ENCODE measurements around the gene PIEZO1. TPM values are rescaled to one million over a fixed set of nuclear protein-coding genes. Genes with fewer than 3 reads are reported as not detected.
A peak's percentile ranks its signal among the peaks of the same experiment; 100 is the strongest.

The PIEZO1 gene
- total and polyA plus RNA-seq, 9 of the 15 experiments (the other 6 are each of a cell fraction or from before 2014, with no cell fraction given): 3.6 to 432 (median 131) TPM

GRCh38 chr16:88769617-88770460, 15.2 kb downstream of the PIEZO1 start:
- peaks cover 99% of the 10 kb centered on the region for H3K79me2 ChIP-seq (ENCODE audit: control insufficient read depth, insufficient read depth, low read length)
- peak overlapping the region; percentile 71 to 95 for H3K9ac ChIP-seq (ENCODE audit: insufficient read depth in 1 of 2, low read depth in 2 of 2, low read length in 2 of 2)
- ATAC-seq: peak; percentile 63
- H2AFZ ChIP-seq (ENCODE audit: low read depth, low read length): no peak overlapping the region
- peak; percentile 85 to 97 (median 90) for DNase-seq (ENCODE audit: extremely low read depth in 1 of 4, low spot score in 3 of 4)
- peak overlapping the region; percentile 38 for H3K4me3 ChIP-seq
- peak overlapping the region; percentile 81 for H3K4me2 ChIP-seq (ENCODE audit: insufficient read depth, low read length)
- peak overlapping the region; percentile 91 for H3K27ac ChIP-seq (ENCODE audit: extremely low read depth, low read depth, low read length)
- H4K20me1 ChIP-seq (replicated peaks; ENCODE audit: control insufficient read depth, insufficient read depth, low read length): peaks cover 35% of the 10 kb centered on the region
- in situ Hi-C loops (cut with MboI): no loop called here
- CTCF ChIA-PET (ENCODE audit: low intra/inter-chr PET ratio): interaction anchor here (0.7 kb wide), 1 partner anchor 211 kb away, joined by 3 read pairs; no protein-coding TSS in a partner anchor
- H3K9me1 ChIP-seq (ENCODE audit: control insufficient read depth, insufficient read depth, low read length): peaks cover 16% of the 10 kb centered on the region
- peaks cover 66% of the 10 kb centered on the region for H3K36me3 ChIP-seq (ENCODE audit: control insufficient read depth, insufficient read depth, low read length)
- H3K9me3 ChIP-seq (replicated peaks; ENCODE audit: control insufficient read depth, insufficient read depth, low read depth, low read length): no peaks in the 10 kb centered on the region
- H3K4me1 ChIP-seq (replicated peaks in 1 of 2; ENCODE audit: control insufficient read depth in 2 of 2, insufficient read depth in 2 of 2, low read length in 2 of 2): peaks cover 72 to 99% of the 10 kb centered on the region in 2 experiments
- FAIRE-seq: peak; percentile 72
- BruUV-seq (replicated peaks): TSS peak; percentile 74
- intact Hi-C loops (cut with micrococcal nuclease): loop anchor here (1.0 to 5.0 kb wide), 3 partner anchors 15 to 83 kb away; partner anchors contain the start of genes PIEZO1 and SNAI3
- H3K27me3 ChIP-seq (ENCODE audit: control insufficient read depth in 2 of 2, insufficient read depth in 2 of 2, low read length in 2 of 2): no peaks in the 10 kb centered on the region
- 4% methylated on average over 23 of the region's 30 CpGs for WGBS (ENCODE audit: insufficient coverage, low coverage, missing lambda C conversion rate)
- POLR2A ChIA-PET: interaction anchor here (0.7 to 7.2 kb wide), 9 partner anchors 9 to 117 kb away, joined by 3 to 124 read pairs (median 4); no protein-coding TSS in a partner anchor
- TF ChIP-seq NR2F6 (CRISPR knock-in tag; IDR thresholded peaks at IDR 0.05) (no peak), CTBP1 (IDR thresholded peaks at IDR 0.05; ENCODE audit: borderline replicate concordance) (no peak), SMC3 (conservative IDR thresholded peaks at IDR 0.05; ENCODE audit: insufficient read depth, low read depth, low read length) (no peak), RFX5 (IDR thresholded peaks at IDR 0.05; ENCODE audit: low read depth, low read length) (no peak), FOXM1 (IDR thresholded peaks at IDR 0.05; ENCODE audit: low read depth) (no peak), FOXM1 (CRISPR knock-in tag; IDR thresholded peaks at IDR 0.05; ENCODE audit: low read depth) (no peak), ZNF785 (CRISPR knock-in tag; IDR thresholded peaks at IDR 0.05) (no peak), PCBP1 (IDR thresholded peaks at IDR 0.05; ENCODE audit: low read depth, low read length, poor library complexity, severe bottlenecking) (no peak), ZNF444 (CRISPR knock-in tag; IDR thresholded peaks at IDR 0.05) (no peak), ZNF507 (tag; conservative IDR thresholded peaks at IDR 0.05) (no peak), EWSR1 (IDR thresholded peaks at IDR 0.05; ENCODE audit: borderline replicate concordance, low read depth, partially characterized antibody) (no peak), ZNF655 (CRISPR knock-in tag; IDR thresholded peaks at IDR 0.05) (no peak), TAF1 (IDR thresholded peaks at IDR 0.05; ENCODE audit: control insufficient read depth, extremely low read depth, insufficient read depth, low read length, severe bottlenecking) (peak; percentile 65), SNIP1 (IDR thresholded peaks at IDR 0.05; ENCODE audit: low read depth) (no peak), MTA1 (IDR thresholded peaks at IDR 0.05; ENCODE audit: borderline replicate concordance) (no peak), MLLT1 (IDR thresholded peaks at IDR 0.05) (0 out of 4 replicates have a peak, but pooled peaks of 1 of the 2 experiments have one; percentile 16), CTCFL (IDR thresholded peaks at IDR 0.05; ENCODE audit: borderline replicate concordance, insufficient read depth, low read depth, low read length, poor library complexity, severe bottlenecking) (no peak)
